H1 (cell line): Measurements from ENCODE around the gene PAX5. TPM values are rescaled to one million over a fixed set of nuclear protein-coding genes. Genes with fewer than 3 reads are reported as not detected.

ENCODE experiments used
- CTCF ChIA-PET: fragments of 300-600 bp; sonication (Branson Sonifier 250); formaldehyde crosslinking; loops from one replicate; lab custom pipeline; 2021; ENCODE audit not compliant: partially characterized antibody; lab: Charles Lee
- POLR2A ChIA-PET: fragments of 300-600 bp; sonication (Branson Sonifier 250); formaldehyde crosslinking; loops from one replicate; lab custom pipeline; 2021; ENCODE audit warnings: inconsistent platforms; ENCODE audit not compliant: partially characterized antibody; lab: Charles Lee
- DNase-seq, 2 experiments: peaks; one replicate each; pipeline versions ENCODE4 v3.0.0 to v3.0.0-alpha.2; 2010 to 2022; ENCODE audit warnings: low spot score in 2 of 2, low read depth in 1 of 2, mixed read lengths in 1 of 2
- FAIRE-seq: peaks from 2 replicates; lab custom pipeline; 2011; peaks lifted over from hg19 to GRCh38; lab: Jason Lieb, UNC
- H2AFZ ChIP-seq: 2 replicates; pipeline ENCODE4 v1.8.1; 2012; ENCODE audit warnings: low read length, inconsistent platforms
- H2AK5ac ChIP-seq: 2 replicates; pipeline ENCODE4 v1.6.1; 2013; ENCODE audit warnings: low read depth, low read length
- H2BK120ac ChIP-seq: replicated peaks from 2 replicates; pipeline ENCODE3; 2013; ENCODE audit warnings: low read depth, low read length, inconsistent platforms
- H2BK12ac ChIP-seq: 2 replicates; pipeline ENCODE4 v1.6.1; 2013; ENCODE audit warnings: low read depth, low read length
- H2BK15ac ChIP-seq: 2 replicates; pipeline ENCODE4 v1.6.1; 2013; ENCODE audit warnings: low read length
- H2BK20ac ChIP-seq: 2 replicates; pipeline ENCODE4 v1.6.1; 2013; ENCODE audit warnings: low read length
- H2BK5ac ChIP-seq: 2 replicates; pipeline ENCODE4 v1.6.1; 2013; ENCODE audit warnings: low read depth, low read length
- H3K14ac ChIP-seq: 2 replicates; pipeline ENCODE4 v1.6.1; 2013; ENCODE audit warnings: inconsistent platforms; ENCODE audit not compliant: insufficient read length
- H3K18ac ChIP-seq: 2 replicates; pipeline ENCODE4 v1.6.1; 2013; ENCODE audit warnings: low read length; ENCODE audit errors: extremely low read depth
- H3K23ac ChIP-seq: 2 replicates; pipeline ENCODE4 v1.6.1; 2013; ENCODE audit warnings: inconsistent platforms; ENCODE audit not compliant: insufficient read length
- H3K23me2 ChIP-seq: 2 replicates; pipeline ENCODE4 v1.6.1; 2013; ENCODE audit warnings: low read depth, low read length
- H3K27ac ChIP-seq: 2 replicates; pipeline ENCODE4 v1.6.1; 2011; ENCODE audit warnings: low read depth, low read length, inconsistent platforms
- H3K27me3 ChIP-seq, 4 experiments: replicated peaks in 1 of 4; 1 replicate in 1 of 4; 2 replicates in 3 of 4; pipeline versions ENCODE4 v1.6.1 to v1.8.1; 2011 to 2013; ENCODE audit warnings: low read length in 3 of 4, mild to moderate bottlenecking in 3 of 4, inconsistent platforms in 2 of 4, mixed read lengths in 2 of 4, moderate library complexity in 1 of 4; ENCODE audit not compliant: control insufficient read depth in 3 of 4, insufficient read depth in 3 of 4; ENCODE audit errors: extremely low read depth in 1 of 4
- H3K36me3 ChIP-seq, 4 experiments: 2 replicates each; pipeline versions ENCODE4 v1.6.1 to v1.8.1; 2011 to 2013; ENCODE audit warnings: mild to moderate bottlenecking in 4 of 4, low read length in 3 of 4, moderate library complexity in 2 of 4, control low read depth in 1 of 4, inconsistent platforms in 1 of 4; ENCODE audit not compliant: insufficient read depth in 4 of 4, control insufficient read depth in 2 of 4
- H3K4ac ChIP-seq: replicated peaks from 2 replicates; pipeline ENCODE3; 2013; ENCODE audit warnings: low read length, low read depth, mixed read lengths, inconsistent platforms; ENCODE audit not compliant: insufficient read length
- H3K4me1 ChIP-seq, 4 experiments: replicated peaks in 1 of 4; 1 replicate in 1 of 4; 2 replicates in 3 of 4; pipeline versions ENCODE4 v1.6.1 to v1.8.1; 2011 to 2013; ENCODE audit warnings: low read length in 3 of 4, inconsistent platforms in 2 of 4, mixed read lengths in 1 of 4; ENCODE audit not compliant: insufficient read depth in 4 of 4, control insufficient read depth in 3 of 4
- H3K4me2 ChIP-seq, 2 experiments: 2 replicates each; pipeline versions ENCODE4 v1.6.1 to v1.8.1; 2011 to 2013; ENCODE audit warnings: low read depth in 2 of 2, low read length in 2 of 2, control low read depth in 1 of 2, inconsistent platforms in 1 of 2, mild to moderate bottlenecking in 1 of 2; ENCODE audit not compliant: insufficient read depth in 1 of 2
- H3K4me3 ChIP-seq, 4 experiments: fragments of 200-600, 300-600 bp in 1 of 4; sonication (generic), shearing (Covaris generic), sonication (Bioruptor Twin) in 1 of 4; 2 replicates each; pipeline versions ENCODE4 v1.5.1 to v1.8.1; 2011 to 2016; ENCODE audit warnings: low read length in 4 of 4, low read depth in 3 of 4, control low read depth in 2 of 4, inconsistent platforms in 2 of 4, mild to moderate bottlenecking in 2 of 4, mixed read lengths in 1 of 4, moderate library complexity in 1 of 4; ENCODE audit not compliant: insufficient read depth in 2 of 4; ENCODE audit errors: extremely low read depth in 1 of 4
- H3K56ac ChIP-seq: replicated peaks from 2 replicates; pipeline ENCODE3; 2013; ENCODE audit warnings: low read depth, mild to moderate bottlenecking, mixed read lengths, low read length, inconsistent platforms; ENCODE audit not compliant: insufficient read length
- H3K79me1 ChIP-seq: 2 replicates; pipeline ENCODE4 v1.6.1; 2013; ENCODE audit warnings: low read depth, low read length, control low read depth
- H3K79me2 ChIP-seq, 2 experiments: 2 replicates each; pipeline versions ENCODE4 v1.6.1 to v1.8.1; 2012 to 2013; ENCODE audit warnings: low read length in 2 of 2, mild to moderate bottlenecking in 2 of 2, inconsistent platforms in 1 of 2; ENCODE audit not compliant: insufficient read depth in 2 of 2, control insufficient read depth in 1 of 2
- H3K9ac ChIP-seq, 4 experiments: replicated peaks in 1 of 4; 1 replicate in 1 of 4; 2 replicates in 3 of 4; pipeline versions ENCODE4 v1.6.1 to v1.8.1; 2011 to 2013; ENCODE audit warnings: low read depth in 3 of 4, low read length in 3 of 4, control low read depth in 2 of 4, mild to moderate bottlenecking in 2 of 4, moderate library complexity in 2 of 4, inconsistent platforms in 1 of 4; ENCODE audit errors: extremely low read depth in 1 of 4
- H3K9me3 ChIP-seq, 2 experiments: 2 replicates each; pipeline versions ENCODE4 v1.6.1 to v1.8.1; 2012 to 2013; ENCODE audit warnings: mild to moderate bottlenecking in 2 of 2, moderate library complexity in 2 of 2, control low read depth in 1 of 2, inconsistent platforms in 1 of 2, low read depth in 1 of 2, low read length in 1 of 2, mixed read lengths in 1 of 2; ENCODE audit not compliant: insufficient read depth in 2 of 2
- H4K20me1 ChIP-seq, 2 experiments: replicated peaks in 1 of 2; 2 replicates each; pipeline versions ENCODE3 to v1.8.1; 2011 to 2013; ENCODE audit warnings: inconsistent platforms in 2 of 2, low read length in 2 of 2, mild to moderate bottlenecking in 1 of 2; ENCODE audit not compliant: insufficient read depth in 2 of 2, control insufficient read depth in 1 of 2
- H4K5ac ChIP-seq: 2 replicates; pipeline ENCODE4 v1.6.1; 2013; ENCODE audit warnings: low read length, low read depth, mixed read lengths, inconsistent platforms; ENCODE audit not compliant: insufficient read length
- H4K8ac ChIP-seq: 2 replicates; pipeline ENCODE4 v1.8.0; 2013; ENCODE audit warnings: mild to moderate bottlenecking, moderate library complexity, low read length, inconsistent platforms; ENCODE audit not compliant: insufficient read depth; ENCODE audit errors: extremely low read depth
- H4K91ac ChIP-seq: replicated peaks from 2 replicates; pipeline ENCODE3; 2013; ENCODE audit warnings: low read length, mixed read lengths, inconsistent platforms; ENCODE audit not compliant: insufficient read length
- ASH2L ChIP-seq: fragments of 200-600, 300-600 bp; sonication (generic); IDR thresholded peaks from one replicate; pipeline ENCODE4 v1.7.1; 2017; ENCODE audit warnings: low read length
- BACH1 ChIP-seq: IDR thresholded peaks from 2 replicates; pipeline ENCODE4 v1.6.1; 2012; ENCODE audit warnings: low read length, improper control_type of control experiment
- CBX8 ChIP-seq: fragments of 300-800, 300-1000 bp; sonication (generic); IDR thresholded peaks from 2 replicates; pipeline ENCODE4 v1.7.1; 2016; ENCODE audit warnings: low read depth, low read length, borderline replicate concordance
- CREB1 ChIP-seq: IDR thresholded peaks from 2 replicates; pipeline ENCODE4 v1.6.1; 2012; ENCODE audit warnings: inconsistent platforms
- EP300 ChIP-seq, 2 experiments: IDR thresholded peaks; 1 replicate in 1 of 2; 2 replicates in 1 of 2; pipeline ENCODE4 v1.6.1; 2011 to 2012; ENCODE audit warnings: low read depth in 2 of 2, low read length in 2 of 2, mild to moderate bottlenecking in 2 of 2, borderline replicate concordance in 1 of 2, inconsistent platforms in 1 of 2, moderate library complexity in 1 of 2
- EZH2 ChIP-seq: fragments of 200-600 bp; sonication (generic); IDR thresholded peaks from 2 replicates; pipeline ENCODE4 v1.7.1; 2012; ENCODE audit warnings: low read depth, mild to moderate bottlenecking, moderate library complexity, low read length, inconsistent platforms; ENCODE audit not compliant: severe bottlenecking
- HDAC2 ChIP-seq, 2 experiments: fragments of 300-600 bp in 1 of 2; sonication (generic) in 1 of 2; IDR thresholded peaks; 2 replicates each; pipeline ENCODE4 v1.6.1; 2011 to 2012; ENCODE audit warnings: low read depth in 2 of 2, low read length in 2 of 2, mild to moderate bottlenecking in 2 of 2, moderate library complexity in 2 of 2, borderline replicate concordance in 1 of 2, inconsistent platforms in 1 of 2
- PHF8 ChIP-seq: fragments of 200-600 bp; sonication (generic); conservative IDR thresholded peaks from 2 replicates; pipeline ENCODE4 v1.7.1; 2012; ENCODE audit warnings: low read depth, mild to moderate bottlenecking, inconsistent platforms, low read length, moderate library complexity
- POLR2AphosphoS5 ChIP-seq: IDR thresholded peaks from 2 replicates; pipeline ENCODE4 v1.6.1; 2011; ENCODE audit warnings: low read depth, low read length
- RFX5 ChIP-seq: IDR thresholded peaks from 2 replicates; pipeline ENCODE4 v1.6.1; 2011; ENCODE audit warnings: low read depth, low read length, improper control_type of control experiment, borderline replicate concordance
- TCF12 ChIP-seq: IDR thresholded peaks from 2 replicates; pipeline ENCODE4 v1.6.1; 2011; ENCODE audit warnings: low read depth, mild to moderate bottlenecking, low read length
- WGBS, 2 experiments: shearing (Covaris generic) in 1 of 2; methylation state at CpG; one replicate each; pipeline versions ENCODE4 v1.1.6 to v1.1.7; 2013 to 2015; ENCODE audit warnings: low lambda C conversion rate in 2 of 2, mixed read lengths in 2 of 2, inconsistent platforms in 1 of 2, low coverage in 1 of 2, missing lambda C conversion rate in 1 of 2; ENCODE audit not compliant: insufficient replicate concordance in 2 of 2, insufficient coverage in 1 of 2, insufficient read length in 1 of 2; ENCODE audit errors: extremely low coverage in 1 of 2, missing lambda C conversion rate in 1 of 2; 5-methylcytosine and 5-hydroxymethylcytosine counted together
- polyA plus RNA-seq, 7 experiments: library from polyadenylated mRNA; depleted of rRNA in 3 of 7; stranded (reverse) in 5 of 7; unstranded in 2 of 7; fragments of >200 nt in 5 of 7; fragments of 200-250 nt in 2 of 7; gene quantifications; 1 replicate in 5 of 7; 2 replicates in 1 of 7; 4 replicates in 1 of 7; pipeline versions ENCODE4 v1.2.1 to v1.2.3, GENCODE V29; 2011 to 2013; ENCODE audit warnings: missing spikeins in 2 of 7, mixed read lengths in 2 of 7
- total RNA-seq: library from RNA; stranded (reverse); fragmentation: NEBNext Ultra II Directional; extraction: Animal tissue kit (Norgen Biotek cat#: 25700); gene quantifications from 2 replicates; pipeline ENCODE4 v1.2.1, GENCODE V29; 2021
- TF ChIP-seq, protein P1 (sequence below): IDR thresholded peaks from 2 replicates; pipeline ENCODE4 v1.6.1; 2012; ENCODE audit warnings: inconsistent platforms
- TF ChIP-seq, protein P2 (sequence below): IDR thresholded peaks from 2 replicates; pipeline ENCODE4 v1.6.1; 2012; ENCODE audit warnings: inconsistent platforms

PAX5 gene
- total and polyA plus RNA-seq, 2 of the 8 experiments (the other 6 are each of a cell fraction or from before 2014, with no cell fraction given): 0.29 to 0.43 TPM

DNA sequence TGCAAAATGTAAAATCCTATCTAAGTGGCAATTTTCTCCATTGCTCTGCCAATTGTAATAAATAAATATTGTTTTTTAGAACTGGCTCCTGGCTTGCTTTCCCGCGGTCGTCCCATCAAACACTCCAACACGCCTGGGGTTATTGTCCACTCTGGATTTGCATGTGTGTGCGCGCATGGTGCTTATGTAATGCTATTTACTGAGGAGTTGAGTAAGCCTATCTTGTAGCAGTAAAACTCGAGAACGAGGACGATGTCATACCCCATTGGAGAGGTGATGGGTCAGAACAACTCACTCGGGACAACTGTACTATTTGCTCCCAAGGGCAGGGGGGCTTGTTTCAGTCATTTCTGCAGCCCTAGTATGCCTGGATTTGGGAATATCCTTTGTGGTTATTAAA lies 220.9 kb downstream of the PAX5 start:
- CTCF ChIA-PET: no interaction called here
- no peak overlapping the region for H3K56ac ChIP-seq

More for the DNA sequence above, 220.9 kb downstream of the PAX5 start:
- no peak overlapping the region for H2AFZ ChIP-seq
- H3K4me3 ChIP-seq: no peak overlapping the region
- H3K23ac ChIP-seq: no peak overlapping the region
- no peak overlapping the region for H2BK12ac ChIP-seq
- POLR2A ChIA-PET: no interaction called here
- WGBS, 2 experiments: 81% methylated on average over 10 of the region's 10 CpGs; no CpG with 5 or more reads in 1 of the 2 experiments
- no peak overlapping the region for H3K4ac ChIP-seq
- peaks cover 0 to 10% (median 8%) of the 10 kb centered on the region in 4 experiments; a peak in 6 of 7 replicates for H3K27me3 ChIP-seq
- no peak overlapping the region for H4K91ac ChIP-seq
- no peak overlapping the region for H3K9ac ChIP-seq
- no peak overlapping the region for H2BK120ac ChIP-seq
- no peak overlapping the region for H3K18ac ChIP-seq
- no peaks in the 10 kb centered on the region for H3K79me1 ChIP-seq
- H3K79me2 ChIP-seq: no peaks in the 10 kb centered on the region
- no peaks in the 10 kb centered on the region for H3K4me1 ChIP-seq
- H2BK20ac ChIP-seq: no peak overlapping the region
- H3K36me3 ChIP-seq: no peaks in the 10 kb centered on the region
- no peak for FAIRE-seq
- no peaks in the 10 kb centered on the region for H4K20me1 ChIP-seq
- no peak overlapping the region for H2BK5ac ChIP-seq
- H3K4me2 ChIP-seq: no peak overlapping the region
- no peak for DNase-seq
- H3K23me2 ChIP-seq: no peaks in the 10 kb centered on the region
- H4K8ac ChIP-seq: no peak overlapping the region
- no peak overlapping the region for H3K27ac ChIP-seq
- H2AK5ac ChIP-seq: no peak overlapping the region
- no peak overlapping the region for H2BK15ac ChIP-seq
- no peak overlapping the region for H3K14ac ChIP-seq
- no peak overlapping the region for H4K5ac ChIP-seq
- H3K9me3 ChIP-seq: no peaks in the 10 kb centered on the region
- TF ChIP-seq HDAC2 (IDR thresholded peaks at IDR 0.05; ENCODE audit: borderline replicate concordance in 1 of 2, low read depth in 2 of 2, low read length in 2 of 2) (no peak), POLR2AphosphoS5 (no peak), EZH2 (no peak), TCF12 (no peak), CBX8 (no peak), PHF8 (no peak), RFX5 (no peak), BACH1 (no peak), CREB1 (no peak), ASH2L (no peak), EP300 (IDR thresholded peaks at IDR 0.05; ENCODE audit: borderline replicate concordance in 1 of 2, low read depth in 2 of 2, low read length in 2 of 2) (no peak)
- TF ChIP-seq, protein P1, sequence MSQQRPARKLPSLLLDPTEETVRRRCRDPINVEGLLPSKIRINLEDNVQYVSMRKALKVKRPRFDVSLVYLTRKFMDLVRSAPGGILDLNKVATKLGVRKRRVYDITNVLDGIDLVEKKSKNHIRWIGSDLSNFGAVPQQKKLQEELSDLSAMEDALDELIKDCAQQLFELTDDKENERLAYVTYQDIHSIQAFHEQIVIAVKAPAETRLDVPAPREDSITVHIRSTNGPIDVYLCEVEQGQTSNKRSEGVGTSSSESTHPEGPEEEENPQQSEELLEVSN: no peak
- TF ChIP-seq, protein P2, sequence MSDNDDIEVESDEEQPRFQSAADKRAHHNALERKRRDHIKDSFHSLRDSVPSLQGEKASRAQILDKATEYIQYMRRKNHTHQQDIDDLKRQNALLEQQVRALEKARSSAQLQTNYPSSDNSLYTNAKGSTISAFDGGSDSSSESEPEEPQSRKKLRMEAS: no peak
